OCI-LY7 (cell line): Measurements from ENCODE around the gene RASA1. TPM values are rescaled to one million over a fixed set of nuclear protein-coding genes. Genes with fewer than 3 reads are reported as not detected.
"Not testable (repeated sequence)": the region's sequence is repeated elsewhere in the genome, so short reads cannot be mapped to it uniquely, and the experiment has no call there.

Source experiments
- BruUV-seq: library from RNA; stranded (reverse); fragments of 400-500 nt; replicated peaks from 2 replicates; lab custom pipeline; 2021; lab: Mats Ljungman, UMichigan
- CTCF ChIA-PET: fragments of 300-600 bp; sonication (Branson Sonifier 250); formaldehyde crosslinking; loops from one replicate; lab custom pipeline; 2022; ENCODE audit warnings: antibody characterized with exemption; ENCODE audit not compliant: unreplicated experiment; lab: Charles Lee
- POLR2A ChIA-PET: fragments of 300-600 bp; sonication (Branson Sonifier 250); formaldehyde crosslinking; loops from one replicate; lab custom pipeline; 2022; ENCODE audit warnings: antibody characterized with exemption; lab: Charles Lee
- DNase-seq: peaks from one replicate; pipeline ENCODE4 v3.0.0-alpha.2; 2015; ENCODE audit warnings: low spot score
- H2AFZ ChIP-seq: fragments of 200-600 bp; sonication (generic), shearing (Covaris generic); 2 replicates; pipeline ENCODE4 v1.6.1; 2014; ENCODE audit warnings: mild to moderate bottlenecking, antibody characterized with exemption, low read length, moderate library complexity
- H3K27ac ChIP-seq: fragments of 200-600 bp; sonication (generic); 2 replicates; pipeline ENCODE4 v1.5.1; 2014; ENCODE audit warnings: mixed run types, low read depth, mild to moderate bottlenecking, moderate library complexity, low read length, inconsistent platforms; ENCODE audit not compliant: poor library complexity, severe bottlenecking
- H3K36me3 ChIP-seq: fragments of 200-600 bp; sonication (generic); 2 replicates; pipeline ENCODE4 v1.6.1; 2014; ENCODE audit warnings: mild to moderate bottlenecking, antibody characterized with exemption, low read length, moderate library complexity, mixed read lengths; ENCODE audit not compliant: insufficient read depth
- H3K4me1 ChIP-seq: fragments of 200-600 bp; sonication (generic); 2 replicates; pipeline ENCODE4 v1.5.1; 2014; ENCODE audit warnings: mild to moderate bottlenecking, low read length; ENCODE audit not compliant: insufficient read depth, poor library complexity, severe bottlenecking
- H3K4me2 ChIP-seq: fragments of 200-600 bp; sonication (generic); 2 replicates; pipeline ENCODE4 v1.6.1; 2014; ENCODE audit warnings: mild to moderate bottlenecking, low read length
- H3K4me3 ChIP-seq: fragments of 200-600 bp; sonication (generic); 2 replicates; pipeline ENCODE4 v1.5.1; 2014; ENCODE audit warnings: mild to moderate bottlenecking, low read depth, low read length; ENCODE audit not compliant: poor library complexity, severe bottlenecking
- H3K79me2 ChIP-seq: fragments of 200-600 bp; sonication (generic); 2 replicates; pipeline ENCODE4 v1.6.1; 2016; ENCODE audit warnings: low read depth, mild to moderate bottlenecking, low read length, moderate library complexity, mixed read lengths; ENCODE audit not compliant: insufficient read depth
- H3K9me2 ChIP-seq: fragments of 200-600 bp; sonication (generic); 2 replicates; pipeline ENCODE4 v1.6.1; 2016; ENCODE audit warnings: mild to moderate bottlenecking, low read length, mixed read lengths; ENCODE audit not compliant: insufficient read depth
- H3K9me3 ChIP-seq: fragments of 200-600 bp; sonication (generic); 2 replicates; pipeline ENCODE4 v1.6.1; 2014; ENCODE audit warnings: mild to moderate bottlenecking, mixed run types, low read length, mixed read lengths
- H4K20me1 ChIP-seq: fragments of 200-600 bp; sonication (generic); 2 replicates; pipeline ENCODE4 v1.6.1; 2014; ENCODE audit warnings: mild to moderate bottlenecking, antibody characterized with exemption, low read length, moderate library complexity, mixed read lengths; ENCODE audit not compliant: insufficient read depth
- EZH2phosphoT487 ChIP-seq: fragments of 200-600 bp; sonication (generic); IDR thresholded peaks from 2 replicates; pipeline ENCODE4 v1.6.1; 2018; ENCODE audit warnings: low read depth, borderline replicate concordance, mild to moderate bottlenecking, mixed run types, antibody characterized with exemption, low read length, moderate library complexity, mixed read lengths
- intact Hi-C: fragments of 100-400 bp; cut with micrococcal nuclease; formaldehyde crosslinking; loops from one replicate; pipeline ENCODE4 v1.10.0; 2022; ENCODE audit not compliant: unreplicated experiment
- total RNA-seq, 2 experiments: library from RNA; depleted of rRNA in 1 of 2; stranded (reverse); fragments of >200 nt in 1 of 2; shearing (Covaris generic) in 1 of 2; gene quantifications; 2 replicates each; pipeline ENCODE4 v1.2.3, GENCODE V29; 2014 to 2022
- TF ChIP-seq, protein P1 (sequence below): fragments of 200-600 bp; sonication (generic); conservative IDR thresholded peaks from 2 replicates; pipeline ENCODE4 v1.5.1; 2014; ENCODE audit warnings: mild to moderate bottlenecking, antibody characterized with exemption, low read length, moderate library complexity, mixed read lengths

Gene RASA1
- total RNA-seq, 2 experiments from 2014 or later = 18.1 to 27.3 TPM

DNA sequence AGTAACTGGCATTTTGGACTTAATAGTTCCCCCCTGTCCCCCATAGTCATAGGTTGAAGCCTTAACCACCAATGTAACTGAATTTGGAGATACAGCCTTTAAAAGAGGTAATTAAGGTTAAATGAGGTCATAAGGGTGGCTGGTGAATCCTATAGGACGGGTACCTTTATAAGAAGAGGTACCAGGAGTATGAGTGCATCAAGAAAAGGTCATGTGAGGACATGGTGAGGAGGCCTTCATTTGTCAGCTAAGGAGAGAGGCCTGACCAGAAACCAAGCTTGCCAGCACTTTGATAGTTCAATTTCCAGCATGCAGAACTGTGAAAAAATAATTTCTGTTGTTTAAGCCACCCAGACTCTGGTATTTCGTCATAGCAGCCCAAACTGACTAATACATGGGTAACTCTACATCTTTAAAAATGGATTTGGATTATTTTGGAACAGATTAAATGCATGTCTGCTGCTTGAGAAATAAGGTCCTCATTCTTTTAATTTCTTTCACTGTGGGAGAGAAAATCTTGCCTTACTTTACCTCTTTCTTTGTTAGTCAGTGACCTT lies 9.7 kb downstream of the RASA1 start:
- no peaks in the 10 kb centered on the region for H3K9me3 ChIP-seq
- 0 out of 2 replicates have a peak, but pooled peaks cover 4% of the 10 kb centered on the region for H4K20me1 ChIP-seq
- peaks cover 56% of the 10 kb centered on the region for H3K79me2 ChIP-seq
- ChIA-PET CTCF (no interaction called here), POLR2A (interaction anchor here (2.1 kb wide), 1 partner anchor 10 kb away, joined by 5 read pairs; the partner anchor contains the start of gene RASA1)
- BruUV-seq = no TSS peak
- no peak for TF ChIP-seq EZH2phosphoT487
- TF ChIP-seq, protein P1, sequence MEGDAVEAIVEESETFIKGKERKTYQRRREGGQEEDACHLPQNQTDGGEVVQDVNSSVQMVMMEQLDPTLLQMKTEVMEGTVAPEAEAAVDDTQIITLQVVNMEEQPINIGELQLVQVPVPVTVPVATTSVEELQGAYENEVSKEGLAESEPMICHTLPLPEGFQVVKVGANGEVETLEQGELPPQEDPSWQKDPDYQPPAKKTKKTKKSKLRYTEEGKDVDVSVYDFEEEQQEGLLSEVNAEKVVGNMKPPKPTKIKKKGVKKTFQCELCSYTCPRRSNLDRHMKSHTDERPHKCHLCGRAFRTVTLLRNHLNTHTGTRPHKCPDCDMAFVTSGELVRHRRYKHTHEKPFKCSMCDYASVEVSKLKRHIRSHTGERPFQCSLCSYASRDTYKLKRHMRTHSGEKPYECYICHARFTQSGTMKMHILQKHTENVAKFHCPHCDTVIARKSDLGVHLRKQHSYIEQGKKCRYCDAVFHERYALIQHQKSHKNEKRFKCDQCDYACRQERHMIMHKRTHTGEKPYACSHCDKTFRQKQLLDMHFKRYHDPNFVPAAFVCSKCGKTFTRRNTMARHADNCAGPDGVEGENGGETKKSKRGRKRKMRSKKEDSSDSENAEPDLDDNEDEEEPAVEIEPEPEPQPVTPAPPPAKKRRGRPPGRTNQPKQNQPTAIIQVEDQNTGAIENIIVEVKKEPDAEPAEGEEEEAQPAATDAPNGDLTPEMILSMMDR = no peak
- H2AFZ ChIP-seq = no peak overlapping the region
- no peak overlapping the region for H3K4me2 ChIP-seq
- peaks cover 6% of the 10 kb centered on the region; the same call in 1 of the 2 replicates for H3K36me3 ChIP-seq
- intact Hi-C loops = no loop called here
- no peak for DNase-seq
- H3K9me2 ChIP-seq = no peaks in the 10 kb centered on the region
- H3K4me1 ChIP-seq = no peaks in the 10 kb centered on the region
- no peak overlapping the region for H3K4me3 ChIP-seq
- H3K27ac ChIP-seq = no peak overlapping the region

DNA sequence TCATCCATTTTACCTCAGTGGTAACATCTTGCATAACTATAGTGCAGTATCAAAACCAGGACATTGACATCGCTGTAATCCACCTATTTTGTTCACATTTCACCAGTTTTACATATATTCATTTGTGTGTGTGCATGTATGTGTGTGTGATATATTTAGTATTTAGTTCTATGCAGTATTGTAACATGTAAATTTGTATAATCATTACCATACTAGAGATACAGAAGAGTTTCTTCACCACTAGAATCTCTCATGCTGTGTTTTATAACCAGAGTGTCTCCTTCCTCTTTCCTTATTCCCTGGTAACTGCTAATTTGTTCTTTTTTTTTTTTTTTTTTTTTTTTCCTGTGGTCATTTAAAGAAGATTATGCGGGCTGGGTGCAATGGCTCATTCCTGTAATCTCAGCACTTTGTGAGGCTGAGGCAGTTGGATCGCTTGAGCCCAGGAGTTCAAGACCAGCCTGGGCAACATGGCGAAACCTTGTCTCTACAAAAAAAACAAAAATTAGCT lies 11.0 kb downstream of the RASA1 start:
- Histone ChIP-seq H3K9me3 (no peaks in the 10 kb centered on the region), H4K20me1 (0 out of 2 replicates have a peak, but pooled peaks cover 4% of the 10 kb centered on the region), H3K9me2 (no peaks in the 10 kb centered on the region), H3K4me1 (no peaks in the 10 kb centered on the region), H3K4me2 (no peak overlapping the region), H3K4me3 (no peak overlapping the region), H3K36me3 (peaks cover 6% of the 10 kb centered on the region; the same call in 1 of the 2 replicates), H3K27ac (no peak overlapping the region), H2AFZ (no peak overlapping the region), H3K79me2 (peaks cover 48% of the 10 kb centered on the region; the same call in 1 of the 2 replicates)
- intact Hi-C loops = no loop called here
- ChIA-PET POLR2A (interaction anchor here (0.6 kb wide), 1 partner anchor 26 kb away, joined by 5 read pairs; no protein-coding TSS in a partner anchor), CTCF (no interaction called here)
- no TSS peak for BruUV-seq
- DNase-seq = no peak
- TF ChIP-seq EZH2phosphoT487 = no peak

DNA sequence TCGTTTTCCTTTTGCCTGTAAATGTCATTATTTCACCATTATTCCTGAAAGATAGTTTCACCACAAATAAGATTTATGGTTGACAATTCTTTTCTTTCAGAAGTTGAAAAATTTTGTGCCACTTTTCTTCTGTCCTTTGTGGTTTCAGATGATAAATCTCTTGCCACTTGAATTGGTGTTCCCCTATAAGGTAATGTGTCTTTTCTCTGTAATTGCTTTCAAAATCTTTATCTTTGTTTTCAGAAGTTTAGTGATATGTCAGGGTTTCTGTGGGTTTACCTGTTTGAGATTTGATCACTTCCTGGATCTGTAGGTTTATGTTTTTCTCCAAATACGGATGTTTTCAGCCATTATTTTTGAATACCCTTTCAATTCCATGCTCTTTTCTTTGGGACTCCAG lies 14.6 kb downstream of the RASA1 start:
- POLR2A ChIA-PET = no interaction called here
- Histone ChIP-seq H3K9me2 (no peaks in the 10 kb centered on the region), H3K27ac (no peak overlapping the region), H2AFZ (no peak overlapping the region), H3K4me3 (no peak overlapping the region), H3K9me3 (no peaks in the 10 kb centered on the region), H3K36me3 (peaks cover 13% of the 10 kb centered on the region), H4K20me1 (no peaks in the 10 kb centered on the region), H3K4me1 (no peaks in the 10 kb centered on the region), H3K79me2 (peaks cover 40% of the 10 kb centered on the region; the same call in 1 of the 2 replicates), H3K4me2 (no peak overlapping the region)
- CTCF ChIA-PET = no interaction called here
- no TSS peak for BruUV-seq
- intact Hi-C loops = no loop called here
- DNase-seq = no peak
- TF ChIP-seq EZH2phosphoT487 = no peak
- TF ChIP-seq, protein P1 = no peak

DNA sequence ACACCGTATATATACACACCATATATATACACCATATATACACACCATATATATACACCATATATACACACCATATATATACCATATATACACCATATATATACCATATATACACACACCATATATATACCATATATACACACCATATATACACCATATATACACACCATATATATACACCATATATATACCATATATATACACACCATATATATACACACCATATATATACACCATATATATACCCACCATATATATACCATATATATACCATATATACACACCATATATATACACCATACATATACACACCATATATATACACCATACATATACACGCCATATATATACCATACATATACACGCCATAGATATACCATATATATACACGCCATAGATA lies 19.6 kb downstream of the RASA1 start:
- peaks cover 32% of the 10 kb centered on the region for H3K79me2 ChIP-seq
- H3K4me1 ChIP-seq, BruUV-seq, H2AFZ ChIP-seq, DNase-seq, H3K4me2 ChIP-seq, H3K27ac ChIP-seq, H3K4me3 ChIP-seq, POLR2A ChIA-PET, H3K9me2 ChIP-seq, H4K20me1 ChIP-seq, intact Hi-C loops, H3K9me3 ChIP-seq, CTCF ChIA-PET: not testable (repeated sequence)
- H3K36me3 ChIP-seq = peaks cover 35% of the 10 kb centered on the region
